NOMO-1 treated with dmso at 0.1 percent for 144 hours (cell line): Measurements from ENCODE around the gene RBM15.

Experiments
- DNase-seq: peaks from one replicate; lab custom pipeline; 2025; ENCODE audit not compliant: unreplicated experiment; lab: John Stamatoyannopoulos, UW

Gene RBM15, protein sequence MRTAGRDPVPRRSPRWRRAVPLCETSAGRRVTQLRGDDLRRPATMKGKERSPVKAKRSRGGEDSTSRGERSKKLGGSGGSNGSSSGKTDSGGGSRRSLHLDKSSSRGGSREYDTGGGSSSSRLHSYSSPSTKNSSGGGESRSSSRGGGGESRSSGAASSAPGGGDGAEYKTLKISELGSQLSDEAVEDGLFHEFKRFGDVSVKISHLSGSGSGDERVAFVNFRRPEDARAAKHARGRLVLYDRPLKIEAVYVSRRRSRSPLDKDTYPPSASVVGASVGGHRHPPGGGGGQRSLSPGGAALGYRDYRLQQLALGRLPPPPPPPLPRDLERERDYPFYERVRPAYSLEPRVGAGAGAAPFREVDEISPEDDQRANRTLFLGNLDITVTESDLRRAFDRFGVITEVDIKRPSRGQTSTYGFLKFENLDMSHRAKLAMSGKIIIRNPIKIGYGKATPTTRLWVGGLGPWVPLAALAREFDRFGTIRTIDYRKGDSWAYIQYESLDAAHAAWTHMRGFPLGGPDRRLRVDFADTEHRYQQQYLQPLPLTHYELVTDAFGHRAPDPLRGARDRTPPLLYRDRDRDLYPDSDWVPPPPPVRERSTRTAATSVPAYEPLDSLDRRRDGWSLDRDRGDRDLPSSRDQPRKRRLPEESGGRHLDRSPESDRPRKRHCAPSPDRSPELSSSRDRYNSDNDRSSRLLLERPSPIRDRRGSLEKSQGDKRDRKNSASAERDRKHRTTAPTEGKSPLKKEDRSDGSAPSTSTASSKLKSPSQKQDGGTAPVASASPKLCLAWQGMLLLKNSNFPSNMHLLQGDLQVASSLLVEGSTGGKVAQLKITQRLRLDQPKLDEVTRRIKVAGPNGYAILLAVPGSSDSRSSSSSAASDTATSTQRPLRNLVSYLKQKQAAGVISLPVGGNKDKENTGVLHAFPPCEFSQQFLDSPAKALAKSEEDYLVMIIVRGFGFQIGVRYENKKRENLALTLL

DNA sequence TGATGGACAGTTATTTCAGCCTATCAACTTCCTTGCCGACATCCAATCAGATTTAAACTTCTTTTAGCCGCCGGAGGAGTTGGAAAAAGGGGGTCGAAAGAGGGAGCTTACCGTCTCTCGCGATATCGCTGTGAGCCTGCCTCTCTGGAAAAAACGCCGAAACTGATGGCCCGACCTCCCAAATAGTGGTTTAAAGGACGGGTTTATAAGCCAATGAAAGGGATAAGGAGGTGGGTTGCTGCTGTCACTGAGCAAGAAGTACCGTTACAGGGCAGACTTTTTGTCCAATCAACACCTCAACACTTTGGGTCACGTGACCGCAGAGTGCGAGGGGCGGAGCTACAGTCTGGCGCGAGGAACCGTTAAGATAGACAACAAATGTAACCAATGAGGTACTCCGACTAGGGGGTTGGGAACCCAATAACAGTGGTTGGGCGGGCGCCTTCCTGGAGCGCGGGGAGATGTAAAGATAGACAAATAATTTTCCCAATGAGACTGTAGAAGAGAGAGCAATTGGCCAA lies at the start of gene RBM15:
Gene RBM15, plus strand, starts transcription at position 492 of the 521 bp plus-strand sequence. Its CDS starts 29 bp downstream, at position 521.
- DNase-seq, result peak; percentile 99

DNA sequence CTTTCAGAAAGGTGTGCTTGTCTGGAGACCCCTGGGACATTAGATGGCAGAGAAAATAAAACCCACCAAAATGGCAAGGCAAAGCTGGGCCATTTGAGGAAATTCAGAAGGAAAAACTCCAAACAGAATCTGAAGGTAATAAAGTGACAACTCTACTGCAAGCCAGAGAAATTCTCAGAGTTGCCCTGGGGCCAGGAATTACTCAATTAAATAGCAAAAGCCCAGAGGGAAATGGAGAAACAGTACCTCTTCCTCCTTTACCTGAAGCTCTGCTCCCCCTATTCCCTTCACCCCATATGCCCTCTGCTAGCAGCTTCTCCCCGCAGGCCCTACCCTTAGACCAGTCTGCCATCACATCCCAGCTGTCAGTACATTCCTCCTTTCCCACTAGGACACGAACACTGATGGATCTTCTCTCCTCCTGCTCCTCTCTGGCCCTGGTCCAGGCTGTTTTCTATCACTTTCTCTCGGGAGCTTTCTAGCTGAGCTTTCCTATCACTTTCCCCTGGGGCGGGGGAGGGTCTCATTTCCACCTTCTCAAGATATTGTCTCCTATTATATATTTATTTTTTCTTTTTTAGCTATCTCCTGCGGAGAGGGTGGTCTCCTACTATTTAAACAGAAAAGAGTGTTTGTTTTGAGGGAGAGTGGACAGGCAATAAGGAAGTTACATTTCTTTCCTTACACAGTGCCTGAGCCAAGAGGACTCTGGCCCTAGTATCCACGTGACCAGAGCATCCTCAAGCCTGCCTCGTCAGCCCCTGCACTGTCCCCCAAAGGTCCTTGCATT lies 47.7 kb upstream of the RBM15 start:
- DNase-seq, result no peak

DNA sequence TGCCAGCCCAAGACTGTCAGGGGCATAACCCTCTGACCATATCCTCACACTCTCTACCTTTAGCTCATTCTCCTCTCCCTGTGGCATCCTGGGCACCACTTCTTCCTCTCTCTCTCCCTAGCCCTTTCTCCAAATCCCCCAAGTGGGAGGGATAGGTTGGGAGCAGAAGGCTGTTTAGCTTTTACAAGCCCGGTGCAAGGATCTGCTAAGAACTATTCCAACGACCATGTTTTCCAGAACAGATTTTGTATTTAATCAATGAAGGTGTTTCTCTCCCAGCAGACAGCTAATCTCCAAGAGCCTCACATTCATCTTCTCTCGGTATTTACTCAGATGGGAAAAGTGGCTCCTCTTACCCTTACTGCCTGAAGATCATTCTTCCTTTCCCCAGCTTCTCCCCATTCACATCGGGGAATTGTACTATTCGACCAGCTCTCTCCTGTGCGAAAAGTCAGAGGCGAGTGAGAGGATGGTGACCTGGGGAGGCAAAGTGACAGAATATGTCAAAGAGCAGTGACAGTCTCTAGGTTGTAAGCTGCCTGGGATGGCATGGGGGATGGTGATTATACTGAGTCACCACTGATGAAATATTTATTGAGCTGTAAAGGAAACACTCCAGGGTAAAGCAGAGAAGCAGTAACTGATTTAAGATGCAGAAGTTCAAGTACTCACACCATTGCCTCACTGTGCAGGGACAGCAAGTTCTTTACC lies 47.0 kb upstream of the RBM15 start:
- peak; percentile 76 for DNase-seq

DNA sequence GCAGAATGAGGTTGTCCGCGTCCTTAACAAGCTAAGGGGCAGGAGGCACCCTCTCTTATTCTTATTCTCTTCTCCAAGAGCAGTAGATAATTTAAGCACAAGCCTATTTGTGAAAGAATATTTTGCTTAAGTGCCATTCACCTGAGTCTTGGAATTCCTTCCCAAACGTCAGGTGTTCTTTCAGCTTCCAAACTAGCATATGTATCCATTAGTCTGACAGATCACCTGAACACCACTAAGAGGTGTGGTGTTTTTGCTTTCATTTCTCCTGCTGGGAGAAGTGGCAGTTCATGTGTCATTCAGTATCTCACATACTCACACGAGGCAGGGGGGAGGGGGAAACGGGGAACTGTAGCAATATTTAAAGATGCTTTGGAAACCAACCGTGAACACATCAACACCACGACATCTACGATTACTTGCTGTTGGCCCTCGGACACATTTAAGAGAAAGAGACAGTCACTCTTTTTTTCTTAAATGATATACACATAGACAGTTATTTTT lies 45.5 kb upstream of the RBM15 start:
- DNase-seq, result peak; percentile 66

DNA sequence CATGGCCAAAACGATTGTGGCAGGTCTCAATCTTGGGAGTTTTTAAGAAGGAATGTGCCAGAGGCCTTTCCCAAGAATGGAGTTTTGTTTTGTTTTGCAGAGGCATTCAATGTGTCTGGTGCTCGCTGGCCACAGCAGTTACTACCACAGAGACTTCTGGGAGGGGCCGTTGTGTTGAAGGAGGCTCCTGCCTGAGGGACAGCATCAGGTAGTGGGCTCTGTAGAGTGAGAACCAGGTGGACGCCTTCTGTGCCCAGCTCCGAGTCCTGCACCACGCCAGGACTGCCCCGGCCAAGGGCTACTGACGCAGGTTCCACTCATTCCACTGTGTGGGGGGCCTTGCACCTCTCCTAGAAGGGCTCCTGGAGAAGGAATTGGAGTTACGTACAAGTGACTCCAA lies 44.9 kb upstream of the RBM15 start:
- DNase-seq, result no peak

DNA sequence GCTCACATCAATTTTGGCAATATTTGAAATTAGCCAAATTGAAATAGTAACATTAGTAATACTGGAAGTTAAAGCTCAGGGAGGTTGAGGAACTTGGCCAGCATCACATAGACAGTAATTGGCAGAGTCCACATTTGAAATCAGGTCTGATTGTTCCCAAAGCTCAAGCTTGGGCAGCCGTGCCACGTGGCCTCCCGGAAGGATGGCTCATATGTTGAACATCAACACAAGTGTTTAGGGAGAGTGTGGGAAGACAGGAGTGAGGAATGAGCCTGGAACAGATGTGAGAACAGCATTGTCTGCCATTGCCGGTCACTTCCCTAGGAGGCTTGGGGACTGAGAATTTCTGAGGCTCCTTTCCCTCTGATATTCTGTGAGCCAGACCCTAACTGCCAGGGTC lies 40.2 kb upstream of the RBM15 start:
- DNase-seq, result no peak

DNA sequence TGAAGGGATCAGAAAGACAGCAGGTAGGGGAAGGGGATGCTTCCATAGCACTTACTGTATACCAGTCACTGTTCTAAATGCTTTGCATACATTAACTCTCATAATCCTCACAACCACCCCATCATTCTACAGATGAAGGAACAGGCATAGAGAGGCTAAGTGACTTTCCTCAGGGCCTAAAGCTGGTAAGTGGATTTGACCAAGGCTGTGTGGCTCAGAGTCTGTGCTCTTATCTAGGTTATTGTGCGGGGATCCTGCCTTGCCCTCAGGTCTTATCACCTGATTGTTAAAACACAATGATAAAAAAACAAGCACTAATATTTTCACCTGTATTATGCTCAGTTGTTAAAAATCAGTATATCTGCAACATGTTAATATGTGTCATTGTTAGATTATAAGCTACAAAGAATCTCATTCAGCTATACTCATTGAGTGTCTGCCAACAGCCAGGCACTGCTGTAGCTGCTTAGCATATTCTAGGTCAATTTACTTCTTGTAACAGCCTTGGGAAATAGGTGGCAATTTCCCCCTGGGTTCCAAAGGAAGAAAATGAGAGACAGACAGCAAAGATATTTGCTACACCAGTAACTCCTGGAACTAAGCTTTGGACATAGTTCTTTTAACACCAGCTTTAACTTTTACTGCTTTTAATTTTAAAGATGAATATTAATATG lies 38.6 kb upstream of the RBM15 start:
- DNase-seq, result no peak

DNA sequence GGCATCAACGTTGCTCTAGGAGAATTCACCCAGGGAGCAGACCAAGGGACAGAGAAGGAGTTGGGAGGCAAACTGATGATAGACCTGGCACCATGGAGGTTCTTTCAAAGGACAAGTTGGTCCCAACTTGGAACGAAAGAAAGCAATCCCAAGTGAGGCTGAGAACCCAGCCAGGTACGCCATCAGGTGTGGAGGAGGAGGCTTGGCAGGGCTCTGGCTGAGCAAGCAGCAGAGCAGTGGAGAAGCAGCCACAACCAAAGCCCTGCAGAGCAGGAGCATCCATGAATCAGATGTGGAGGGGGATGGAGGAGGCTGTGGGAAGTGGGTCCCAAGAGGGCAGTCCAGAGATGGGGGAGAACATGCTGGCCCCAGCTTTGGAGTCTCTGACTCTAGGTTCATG lies 36.3 kb upstream of the RBM15 start:
- no peak for DNase-seq

DNA sequence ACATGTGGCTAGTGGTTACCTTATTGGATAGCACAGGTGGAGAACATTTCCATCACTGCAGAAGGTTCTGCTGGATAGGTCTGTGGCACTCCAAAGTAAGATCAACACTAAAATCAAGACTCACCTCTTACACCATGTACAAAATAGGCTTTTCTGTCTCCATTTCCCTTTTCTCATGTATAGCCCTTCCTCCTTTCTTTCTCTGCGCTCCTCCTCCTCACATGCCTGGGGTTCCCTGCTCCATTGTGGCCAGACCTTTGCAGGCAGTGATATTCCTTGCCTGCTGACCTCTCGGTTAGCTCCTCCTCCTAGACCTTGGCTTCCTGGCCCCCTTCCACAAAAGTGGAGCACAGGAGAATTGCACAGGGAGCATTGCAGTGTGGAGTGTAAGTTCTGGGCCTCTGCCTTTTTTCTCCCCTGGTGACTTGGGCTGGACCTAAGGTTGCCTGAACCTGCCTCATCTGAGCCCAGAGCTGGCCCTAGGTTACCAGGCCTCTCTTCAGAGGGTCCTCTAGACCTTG lies 33.2 kb upstream of the RBM15 start:
- DNase-seq, result peak; percentile 20

DNA sequence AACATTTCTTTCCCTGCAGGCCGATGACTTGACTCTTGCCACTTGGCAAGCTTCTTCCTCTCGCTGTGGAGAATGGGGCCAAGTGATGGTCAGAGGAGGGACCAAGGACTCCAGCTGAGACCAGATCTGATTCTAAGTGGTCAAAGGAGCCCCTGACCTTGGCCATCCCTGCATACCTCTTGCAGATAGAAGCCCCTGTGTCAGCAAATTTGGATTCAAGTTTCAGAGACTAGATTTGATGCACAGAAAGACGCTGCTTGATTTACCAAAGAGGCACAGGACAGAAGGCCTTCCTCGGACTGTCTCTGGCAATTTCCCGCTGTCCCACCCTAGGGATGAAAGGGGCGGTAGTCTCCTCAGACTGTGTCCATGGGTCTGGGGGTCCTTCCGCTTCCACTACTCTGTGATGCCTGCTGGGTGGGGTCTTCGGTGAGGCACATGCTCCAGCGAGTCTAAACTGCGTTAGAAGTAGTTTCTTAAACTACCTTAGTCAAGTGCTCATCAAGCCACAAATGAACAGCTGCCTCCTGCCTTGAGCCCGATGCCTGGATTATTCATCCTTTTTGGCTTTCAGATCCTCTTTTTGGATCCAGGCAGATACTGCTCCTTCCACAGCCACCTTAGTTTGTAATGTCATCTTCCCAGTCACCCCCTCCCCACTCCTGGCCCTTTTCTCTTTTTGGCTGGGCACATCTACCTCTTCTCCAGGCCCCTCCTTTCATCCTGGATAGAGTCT lies 31.8 kb upstream of the RBM15 start:
- peak; percentile 38 for DNase-seq

DNA sequence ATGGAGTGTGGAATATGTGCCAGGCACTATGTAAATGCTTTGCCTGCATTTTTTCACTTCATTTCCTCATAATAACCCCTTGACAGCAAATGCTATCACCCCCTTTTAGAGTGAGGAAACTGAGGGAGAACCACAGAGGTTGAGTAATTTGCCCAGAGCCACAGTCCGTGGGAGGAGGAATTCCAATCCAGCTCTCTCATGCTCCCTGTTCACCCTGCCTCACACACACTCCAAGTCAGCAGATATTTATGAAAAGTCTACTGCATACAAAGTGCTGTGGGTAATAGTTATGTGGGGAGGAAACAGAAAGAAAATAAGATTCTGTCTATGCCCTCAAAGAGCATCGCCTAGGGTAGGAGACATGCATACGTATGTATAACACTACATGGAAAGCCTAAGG lies 30.9 kb upstream of the RBM15 start:
- no peak for DNase-seq

DNA sequence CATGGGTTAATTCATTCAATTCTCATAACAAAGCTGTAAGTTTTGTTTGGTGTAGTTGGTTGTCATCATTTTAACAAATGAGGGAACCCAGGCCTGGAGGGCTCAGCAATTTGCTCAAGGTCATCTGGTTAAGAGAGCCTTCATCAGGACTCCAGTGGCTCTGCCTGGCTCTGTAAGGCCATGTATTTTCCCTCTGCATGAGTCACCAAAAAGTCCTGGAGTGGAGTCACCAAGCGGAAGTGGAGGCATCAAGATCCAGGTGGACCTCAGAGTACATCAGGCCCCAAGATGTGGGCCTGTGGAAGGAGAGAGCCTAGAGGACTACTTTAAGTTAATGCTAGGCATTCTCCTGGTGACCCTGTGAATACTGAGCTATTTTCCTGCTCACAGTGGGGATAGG lies 30.0 kb upstream of the RBM15 start:
- no peak for DNase-seq

DNA sequence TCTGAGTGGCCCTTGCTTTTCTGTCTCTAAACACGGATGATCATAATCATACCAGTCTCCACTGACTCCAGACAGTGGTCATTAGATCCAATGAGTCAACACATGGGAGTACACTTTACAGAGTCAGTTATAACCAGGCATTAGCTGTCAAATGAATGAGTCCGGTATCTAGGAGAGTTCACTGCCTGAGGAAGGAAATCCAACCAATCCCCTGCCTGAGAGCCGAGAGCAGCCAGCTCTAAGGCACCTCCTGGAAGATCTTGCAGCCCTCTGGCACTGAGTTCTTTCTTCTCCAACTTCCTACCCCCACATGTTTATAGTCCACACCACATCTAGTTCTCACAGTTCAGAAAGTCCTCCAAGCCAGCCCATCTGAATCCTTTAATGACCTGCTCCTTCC lies 29.4 kb upstream of the RBM15 start:
- no peak for DNase-seq

DNA sequence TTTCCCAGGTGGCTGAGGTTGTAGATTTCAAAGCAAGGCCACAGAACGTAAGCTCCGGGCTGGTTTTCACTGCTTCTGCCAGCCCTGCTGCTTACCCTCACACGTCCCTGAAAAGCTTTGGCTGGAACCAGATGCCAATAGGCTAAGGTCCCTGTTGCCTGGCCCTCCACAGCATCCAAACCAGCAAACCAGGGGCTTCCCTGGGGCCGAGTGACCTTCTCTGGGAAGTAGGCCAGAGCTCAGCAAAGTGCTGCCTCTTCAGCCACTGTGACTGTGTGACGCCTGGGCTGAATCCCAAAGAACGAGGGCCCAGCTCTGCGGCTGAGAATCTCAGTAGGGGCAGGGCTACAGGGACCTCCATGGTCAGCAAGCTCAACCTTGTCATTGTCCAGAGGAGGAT lies 28.9 kb upstream of the RBM15 start:
- no peak for DNase-seq

DNA sequence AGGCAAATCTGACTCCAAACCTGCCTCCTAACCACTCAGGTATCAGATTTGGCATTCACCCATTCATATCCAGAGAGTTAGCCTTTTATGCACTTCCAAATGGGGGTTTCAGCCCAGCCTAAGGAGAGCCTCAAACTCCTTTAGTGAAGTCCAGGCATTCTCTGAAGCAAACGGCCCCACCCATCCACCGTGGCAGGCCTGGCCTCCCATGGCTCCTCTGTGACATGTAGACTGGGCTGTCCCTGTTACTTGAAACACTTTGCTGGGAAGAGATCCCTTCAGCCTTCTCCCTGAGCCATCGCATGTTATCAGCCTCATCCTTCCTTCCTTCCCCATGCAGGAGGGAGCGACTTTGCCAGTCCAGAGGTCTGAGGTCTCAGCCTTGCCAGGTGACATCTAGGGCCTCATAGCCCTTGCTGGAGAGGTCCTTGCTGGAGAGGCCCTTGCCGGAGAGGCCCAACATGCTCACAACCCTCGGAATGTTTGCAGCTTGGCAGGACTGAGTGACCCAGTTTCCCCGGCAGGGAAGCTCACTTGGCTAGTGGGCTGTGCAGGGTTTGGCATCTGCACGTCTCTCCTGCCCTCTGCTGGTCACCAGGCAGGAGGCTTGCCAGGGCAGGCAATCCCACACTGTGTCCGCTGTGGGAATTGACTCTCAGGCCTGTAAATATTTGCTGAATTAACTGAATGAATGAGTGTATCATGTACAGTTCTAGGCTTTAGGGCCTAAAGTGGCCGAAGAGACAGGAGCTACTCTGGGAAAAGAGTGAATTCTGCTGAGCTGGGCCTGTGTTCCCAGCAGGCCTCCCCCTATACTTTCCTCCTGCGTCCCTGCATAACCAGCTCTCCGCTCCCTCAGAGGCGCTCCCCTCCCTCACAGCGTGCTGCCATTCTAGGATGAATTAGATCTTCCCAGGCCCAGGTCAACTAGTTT lies 26.7 kb upstream of the RBM15 start:
- peak; percentile 51 for DNase-seq

DNA sequence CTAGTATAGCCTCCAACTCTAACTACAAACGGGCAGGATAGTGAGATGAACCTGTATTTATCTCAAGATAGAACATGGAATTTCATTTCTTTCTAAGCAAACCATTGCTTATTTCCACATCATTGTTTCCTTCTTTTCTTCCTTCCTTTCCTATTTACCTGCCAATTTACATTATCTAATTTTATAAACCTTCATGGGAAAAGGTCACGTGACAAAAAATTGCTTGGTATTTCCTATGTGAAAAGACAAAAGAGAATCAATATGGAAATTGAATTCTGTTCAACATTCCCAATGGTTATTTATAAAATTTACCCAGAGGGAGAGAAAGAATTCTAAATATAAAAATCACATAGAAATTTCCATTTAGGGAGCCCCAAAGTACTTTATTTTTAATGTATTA lies 22.4 kb upstream of the RBM15 start:
- no peak for DNase-seq

DNA sequence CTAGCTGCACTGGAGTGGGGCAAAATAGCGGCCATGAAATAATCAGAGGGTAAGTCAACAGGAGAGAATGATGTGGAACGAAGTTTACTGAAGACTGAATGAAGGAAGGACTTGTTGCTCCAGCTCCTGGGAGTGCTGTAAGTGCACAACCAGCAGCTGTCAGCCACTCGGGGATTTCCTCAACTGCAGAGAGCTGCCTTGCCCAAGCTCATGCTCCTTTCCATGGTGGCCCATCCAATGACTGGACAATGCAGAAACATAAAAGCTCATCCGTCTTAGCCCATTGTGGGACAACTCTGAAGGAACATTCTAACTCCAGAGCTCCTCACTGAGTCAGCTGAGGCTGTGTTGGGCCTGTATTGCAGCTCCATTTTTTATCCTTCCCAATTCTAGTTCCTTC lies 21.1 kb upstream of the RBM15 start:
- no peak for DNase-seq
